DOHH2 (cell line): ENCODE data around the gene SLC38A5.

Experiments
- H3F3A ChIP-seq: fragments of 200-600 bp; sonication (generic), shearing (Covaris generic); 2 replicates; pipeline ENCODE4 v1.6.0; 2016; ENCODE audit warnings: antibody characterized with exemption, mild to moderate bottlenecking; ENCODE audit not compliant: control insufficient read depth, insufficient read depth
- H3K27ac ChIP-seq: fragments of 200-600 bp; sonication (generic); 2 replicates; pipeline ENCODE4 v1.5.1; 2014; ENCODE audit warnings: low read depth, mild to moderate bottlenecking, low read length, moderate library complexity
- H3K27me3 ChIP-seq: fragments of 200-600 bp; sonication (generic); 2 replicates; pipeline ENCODE4 v1.6.1; 2014; ENCODE audit warnings: mild to moderate bottlenecking, low read length, mixed read lengths; ENCODE audit not compliant: control insufficient read depth
- H3K36me3 ChIP-seq: fragments of 200-600 bp; sonication (generic); 2 replicates; pipeline ENCODE4 v1.6.1; 2014; ENCODE audit warnings: mild to moderate bottlenecking, low read length, moderate library complexity, mixed read lengths; ENCODE audit not compliant: control insufficient read depth
- H3K4me1 ChIP-seq: fragments of 200-600 bp; sonication (generic); 2 replicates; pipeline ENCODE4 v1.6.1; 2014; ENCODE audit warnings: mild to moderate bottlenecking, low read length, mixed read lengths; ENCODE audit not compliant: control insufficient read depth
- H3K4me2 ChIP-seq: fragments of 200-600 bp; sonication (generic); 2 replicates; pipeline ENCODE4 v1.6.0; 2014; ENCODE audit warnings: mild to moderate bottlenecking, low read length, moderate library complexity
- H3K4me3 ChIP-seq: fragments of 200-600 bp; sonication (generic); 2 replicates; pipeline ENCODE4 v1.5.1; 2014; ENCODE audit warnings: mild to moderate bottlenecking, low read length, mixed read lengths
- H3K79me2 ChIP-seq: fragments of 200-600 bp; sonication (generic); 2 replicates; pipeline ENCODE4 v1.6.1; 2014; ENCODE audit warnings: mild to moderate bottlenecking, low read length, mixed read lengths; ENCODE audit not compliant: control insufficient read depth
- H3K9me2 ChIP-seq: fragments of 200-600 bp; sonication (generic); replicated peaks from 2 replicates; pipeline ENCODE4 v1.6.1; 2014; ENCODE audit warnings: mild to moderate bottlenecking, low read length, mixed read lengths; ENCODE audit not compliant: control insufficient read depth
- H3K9me3 ChIP-seq: fragments of 200-600 bp; sonication (generic); 2 replicates; pipeline ENCODE4 v1.6.1; 2014; ENCODE audit warnings: antibody characterized with exemption, low read length, mixed read lengths; ENCODE audit not compliant: control insufficient read depth, insufficient read depth
- H4K20me1 ChIP-seq: fragments of 200-600 bp; sonication (generic); 2 replicates; pipeline ENCODE4 v1.6.0; 2014; ENCODE audit warnings: low read depth, mild to moderate bottlenecking, antibody characterized with exemption, low read length, moderate library complexity; ENCODE audit not compliant: control insufficient read depth, insufficient read depth
- CTCF ChIP-seq: fragments of 200-600 bp; sonication (generic); IDR thresholded peaks from one replicate; pipeline ENCODE4 v1.5.1; 2014; ENCODE audit warnings: antibody characterized with exemption, mild to moderate bottlenecking, low read depth, low read length; ENCODE audit not compliant: poor library complexity, severe bottlenecking
- EZH2phosphoT487 ChIP-seq: fragments of 200-600 bp; sonication (generic); IDR thresholded peaks from 2 replicates; pipeline ENCODE4 v1.6.1; 2017; ENCODE audit warnings: borderline replicate concordance, mild to moderate bottlenecking, antibody characterized with exemption, low read length, moderate library complexity, mixed read lengths

Gene SLC38A5

GRCh38 chrX:48507246-48507645 is 37.2 kb upstream of the SLC38A5 start:
- no peaks in the 10 kb centered on the region for H3K9me3 ChIP-seq
- H3K27ac ChIP-seq, result no peak overlapping the region
- H3F3A ChIP-seq, result no peaks in the 10 kb centered on the region
- no peaks in the 10 kb centered on the region for H3K9me2 ChIP-seq
- peaks cover 11% of the 10 kb centered on the region; the same call in 1 of the 2 replicates for H3K27me3 ChIP-seq
- no peaks in the 10 kb centered on the region for H4K20me1 ChIP-seq
- H3K79me2 ChIP-seq, result no peaks in the 10 kb centered on the region
- TF ChIP-seq EZH2phosphoT487 (no peak), CTCF (no peak)
- peaks cover 12% of the 10 kb centered on the region for H3K4me1 ChIP-seq
- no peak overlapping the region for H3K4me2 ChIP-seq
- no peaks in the 10 kb centered on the region for H3K36me3 ChIP-seq
- H3K4me3 ChIP-seq, result no peak overlapping the region

- H3K27ac ChIP-seq, result no peak overlapping the region
- peaks cover 12% of the 10 kb centered on the region for H3K4me1 ChIP-seq
- H3K4me2 ChIP-seq, result no peak overlapping the region
- H4K20me1 ChIP-seq, result no peaks in the 10 kb centered on the region
- peaks cover 11% of the 10 kb centered on the region; the same call in 1 of the 2 replicates for H3K27me3 ChIP-seq
- no peaks in the 10 kb centered on the region for H3K9me3 ChIP-seq
- no peaks in the 10 kb centered on the region for H3K36me3 ChIP-seq
- no peak overlapping the region for H3K4me3 ChIP-seq
- H3K79me2 ChIP-seq, result no peaks in the 10 kb centered on the region
- TF ChIP-seq CTCF (no peak), EZH2phosphoT487 (no peak)
- H3F3A ChIP-seq, result no peaks in the 10 kb centered on the region
- H3K9me2 ChIP-seq, result no peaks in the 10 kb centered on the region
These were observed 35.4 kb upstream of the SLC38A5 start for GRCh38 chrX:48505481-48505880.

GRCh38 chrX:48504261-48504660 is 34.2 kb upstream of the SLC38A5 start:
- no peaks in the 10 kb centered on the region for H3F3A ChIP-seq
- no peaks in the 10 kb centered on the region for H3K79me2 ChIP-seq
- no peaks in the 10 kb centered on the region for H3K9me3 ChIP-seq

More at GRCh38 chrX:48504261-48504660, 34.2 kb upstream of the SLC38A5 start:
- Histone ChIP-seq H3K4me3 (no peak overlapping the region), H3K9me2 (no peaks in the 10 kb centered on the region), H3K27ac (no peak overlapping the region), H4K20me1 (no peaks in the 10 kb centered on the region), H3K27me3 (peaks cover 11% of the 10 kb centered on the region; the same call in 1 of the 2 replicates), H3K4me1 (peaks cover 7% of the 10 kb centered on the region), H3K36me3 (no peaks in the 10 kb centered on the region), H3K4me2 (no peak overlapping the region)
- no peak for TF ChIP-seq CTCF
